Measurements from ENCODE around the gene KCNQ2. TPM values are rescaled to one million over a fixed set of nuclear protein-coding genes. Genes with fewer than 3 reads are reported as not detected.

KCNQ2 gene
- total and polyA plus RNA-seq, 10 of the 15 experiments (the other 5 are each of a cell fraction or from before 2014, with no cell fraction given), result 0.06 to 0.49 (median 0.26) TPM; not detected in 7

DNA sequence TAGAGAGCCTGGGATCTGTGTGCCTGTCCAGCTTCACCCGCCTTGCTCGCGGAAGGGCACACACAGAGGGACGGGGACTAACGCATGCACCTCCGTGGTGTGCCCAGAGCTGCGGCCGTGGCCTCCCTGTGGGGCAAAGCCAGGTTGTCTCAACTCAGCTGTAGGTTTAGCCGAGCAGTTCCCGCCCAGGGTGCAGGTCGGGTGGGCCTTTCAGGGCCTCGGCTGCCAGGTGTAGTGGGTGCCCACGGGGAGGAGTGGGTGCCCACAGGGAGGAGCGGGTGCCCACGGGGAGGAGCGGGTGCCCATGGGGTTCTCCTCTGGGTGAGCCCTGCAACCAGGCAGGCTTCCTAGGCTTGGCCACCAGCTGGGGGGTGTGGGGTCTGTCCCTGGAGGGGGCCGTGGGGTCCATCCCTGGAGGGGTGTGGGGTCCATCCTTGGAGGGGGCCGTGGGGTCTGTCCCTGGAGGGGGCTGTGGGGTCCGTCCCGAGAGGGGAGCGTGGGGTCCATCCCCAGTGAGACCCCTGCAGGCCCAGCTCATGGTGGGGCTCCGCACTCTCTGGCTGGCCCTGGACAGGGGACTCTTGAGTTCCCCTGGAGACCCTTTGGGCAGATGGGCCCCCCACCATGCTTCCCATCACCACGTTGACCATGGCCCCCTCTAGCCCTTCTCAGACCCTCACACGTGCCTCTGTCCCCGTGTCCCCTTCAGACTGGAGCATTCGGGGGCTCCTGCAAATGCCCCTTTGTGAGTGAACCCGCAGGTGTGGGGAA lies 73.5 kb downstream of the KCNQ2 start:
- Histone ChIP-seq H4K20me1 (ENCODE audit: control insufficient read depth, insufficient read depth) (no peaks in the 10 kb centered on the region), H2AFZ (ENCODE audit: control insufficient read depth, low read depth, low read length) (no peak overlapping the region), H3K9ac (ENCODE audit: control insufficient read depth, insufficient read depth, low read length) (no peak overlapping the region), H3K4me2 (ENCODE audit: control insufficient read depth, insufficient read depth) (no peak overlapping the region), H3K79me2 (ENCODE audit: control insufficient read depth, insufficient read depth, low read length) (no peaks in the 10 kb centered on the region), H3K27ac (ENCODE audit: control insufficient read depth, insufficient read depth) (no peak overlapping the region), H3K4me1 (ENCODE audit: control insufficient read depth, insufficient read depth, low read length) (no peaks in the 10 kb centered on the region), H3K36me3 (ENCODE audit: control insufficient read depth in 2 of 2, insufficient read depth in 2 of 2, low read length in 1 of 2) (no peaks in the 10 kb centered on the region), H3K4me3 (no peak overlapping the region), H3K27me3 (replicated peaks in 1 of 2; ENCODE audit: control insufficient read depth in 2 of 2, insufficient read depth in 2 of 2, low read length in 1 of 2) (peaks cover 0 to 2% of the 10 kb centered on the region in 2 experiments; a peak in 1 of 4 replicates), H3K9me3 (replicated peaks; ENCODE audit: control insufficient read depth, insufficient read depth, low read length) (no peaks in the 10 kb centered on the region)
- BruUV-seq (replicated peaks), result no TSS peak
- DNase-seq (ENCODE audit: low read depth, low spot score) (no peak), ATAC-seq (no peak), FAIRE-seq (no peak)
- intact Hi-C loops (cut with micrococcal nuclease; ENCODE audit: unreplicated experiment), result no loop called here
- ChIA-PET POLR2A (no interaction called here), SMC1A (ENCODE audit: uncharacterized antibody, unreplicated experiment) (interaction anchor here (0.6 kb wide), 1 partner anchor 352 kb away, joined by 5 read pairs; no protein-coding TSS in a partner anchor), CTCF (no interaction called here), RAD21 (ENCODE audit: unreplicated experiment) (no interaction called here)
- in situ Hi-C loops (cut with MboI), result no loop called here
- 24% methylated on average over 24 of the region's 27 CpGs for WGBS (ENCODE audit: insufficient coverage, insufficient replicate concordance, low lambda C conversion rate, missing lambda C conversion rate)
- TF ChIP-seq CREB1 (IDR thresholded peaks at IDR 0.05; ENCODE audit: low read depth) (no peak), POU2F2 (IDR thresholded peaks at IDR 0.05; ENCODE audit: borderline replicate concordance, low read depth, low read length) (no peak), RUNX3 (IDR thresholded peaks at IDR 0.05; ENCODE audit: low read length) (no peak), WRNIP1 (IDR thresholded peaks at IDR 0.05; ENCODE audit: borderline replicate concordance, low read depth, low read length) (no peak)

DNA sequence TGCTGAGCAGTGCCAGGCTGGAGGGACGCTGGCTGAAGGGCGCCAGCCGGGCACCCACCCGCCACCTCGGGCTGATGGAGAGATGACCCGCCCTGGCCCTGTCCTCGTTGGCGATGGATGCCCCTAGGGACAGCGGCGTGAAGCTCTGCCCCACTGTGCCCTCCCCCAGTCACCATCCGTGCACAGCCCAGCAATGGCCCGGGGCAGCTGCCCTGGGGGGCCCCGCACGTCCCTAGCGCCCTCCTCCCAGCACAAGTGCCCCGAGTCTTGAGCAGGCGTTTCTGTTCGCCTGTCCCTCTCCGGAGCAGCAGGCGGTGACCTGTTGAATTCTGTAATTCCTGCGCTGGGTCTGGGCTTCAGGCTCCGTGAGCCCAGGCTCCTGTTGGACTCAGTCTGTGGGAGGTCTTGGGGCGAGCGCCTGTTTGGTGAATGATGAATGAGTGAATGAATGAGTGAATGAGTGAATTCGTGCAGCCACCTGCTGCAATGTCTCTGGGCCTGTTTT lies 74.5 kb downstream of the KCNQ2 start:
- H3K36me3 ChIP-seq (ENCODE audit: control insufficient read depth in 2 of 2, insufficient read depth in 2 of 2, low read length in 1 of 2), result no peaks in the 10 kb centered on the region
- no peak for DNase-seq (ENCODE audit: low read depth, low spot score)
- intact Hi-C loops (cut with micrococcal nuclease; ENCODE audit: unreplicated experiment), result no loop called here
- no peak for FAIRE-seq
- SMC1A ChIA-PET (ENCODE audit: uncharacterized antibody, unreplicated experiment), result interaction anchor here (0.6 kb wide), 1 partner anchor 353 kb away, joined by 5 read pairs; no protein-coding TSS in a partner anchor
- POLR2A ChIA-PET, result no interaction called here
- no TSS peak for BruUV-seq (replicated peaks)
- H4K20me1 ChIP-seq (ENCODE audit: control insufficient read depth, insufficient read depth), result no peaks in the 10 kb centered on the region
- no peak overlapping the region for H3K4me2 ChIP-seq (ENCODE audit: control insufficient read depth, insufficient read depth)
- CTCF ChIA-PET, result no interaction called here
- no peaks in the 10 kb centered on the region for H3K9me3 ChIP-seq (replicated peaks; ENCODE audit: control insufficient read depth, insufficient read depth, low read length)
- H3K4me3 ChIP-seq, result no peak overlapping the region
- H3K27me3 ChIP-seq (replicated peaks in 1 of 2; ENCODE audit: control insufficient read depth in 2 of 2, insufficient read depth in 2 of 2, low read length in 1 of 2), result peaks cover 0 to 3% of the 10 kb centered on the region in 2 experiments; a peak in 1 of 4 replicates
- in situ Hi-C loops (cut with MboI), result no loop called here
- H3K27ac ChIP-seq (ENCODE audit: control insufficient read depth, insufficient read depth), result no peak overlapping the region
- no peak for ATAC-seq
- H2AFZ ChIP-seq (ENCODE audit: control insufficient read depth, low read depth, low read length), result no peak overlapping the region
- no peaks in the 10 kb centered on the region for H3K79me2 ChIP-seq (ENCODE audit: control insufficient read depth, insufficient read depth, low read length)
- WGBS (ENCODE audit: insufficient coverage, insufficient replicate concordance, low lambda C conversion rate, missing lambda C conversion rate), result 44% methylated on average over 25 of the region's 25 CpGs
- H3K4me1 ChIP-seq (ENCODE audit: control insufficient read depth, insufficient read depth, low read length), result no peaks in the 10 kb centered on the region
- RAD21 ChIA-PET (ENCODE audit: unreplicated experiment), result no interaction called here
- no peak overlapping the region for H3K9ac ChIP-seq (ENCODE audit: control insufficient read depth, insufficient read depth, low read length)
- no peak for TF ChIP-seq MXI1 (IDR thresholded peaks at IDR 0.05; ENCODE audit: low read depth, low read length)
- no peak for TF ChIP-seq SMAD1 (IDR thresholded peaks at IDR 0.05; ENCODE audit: low read depth, partially characterized antibody)
- no peak for TF ChIP-seq SMAD5 (IDR thresholded peaks at IDR 0.05; ENCODE audit: low read depth)
- TF ChIP-seq ESRRA (IDR thresholded peaks at IDR 0.05; ENCODE audit: low read length), result no peak
- no peak for TF ChIP-seq HDGF (IDR thresholded peaks at IDR 0.05)
- no peak for TF ChIP-seq SMC3 (IDR thresholded peaks at IDR 0.05; ENCODE audit: borderline replicate concordance, low read length)
- TF ChIP-seq CHD2 (IDR thresholded peaks at IDR 0.05; ENCODE audit: borderline replicate concordance, low read depth, low read length), result no peak
- TF ChIP-seq, protein P1, sequence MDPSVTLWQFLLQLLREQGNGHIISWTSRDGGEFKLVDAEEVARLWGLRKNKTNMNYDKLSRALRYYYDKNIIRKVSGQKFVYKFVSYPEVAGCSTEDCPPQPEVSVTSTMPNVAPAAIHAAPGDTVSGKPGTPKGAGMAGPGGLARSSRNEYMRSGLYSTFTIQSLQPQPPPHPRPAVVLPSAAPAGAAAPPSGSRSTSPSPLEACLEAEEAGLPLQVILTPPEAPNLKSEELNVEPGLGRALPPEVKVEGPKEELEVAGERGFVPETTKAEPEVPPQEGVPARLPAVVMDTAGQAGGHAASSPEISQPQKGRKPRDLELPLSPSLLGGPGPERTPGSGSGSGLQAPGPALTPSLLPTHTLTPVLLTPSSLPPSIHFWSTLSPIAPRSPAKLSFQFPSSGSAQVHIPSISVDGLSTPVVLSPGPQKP (IDR thresholded peaks at IDR 0.05; ENCODE audit: low read depth, low read length), result no peak
- no peak for TF ChIP-seq NBN (IDR thresholded peaks at IDR 0.05)
- TF ChIP-seq, protein P2, sequence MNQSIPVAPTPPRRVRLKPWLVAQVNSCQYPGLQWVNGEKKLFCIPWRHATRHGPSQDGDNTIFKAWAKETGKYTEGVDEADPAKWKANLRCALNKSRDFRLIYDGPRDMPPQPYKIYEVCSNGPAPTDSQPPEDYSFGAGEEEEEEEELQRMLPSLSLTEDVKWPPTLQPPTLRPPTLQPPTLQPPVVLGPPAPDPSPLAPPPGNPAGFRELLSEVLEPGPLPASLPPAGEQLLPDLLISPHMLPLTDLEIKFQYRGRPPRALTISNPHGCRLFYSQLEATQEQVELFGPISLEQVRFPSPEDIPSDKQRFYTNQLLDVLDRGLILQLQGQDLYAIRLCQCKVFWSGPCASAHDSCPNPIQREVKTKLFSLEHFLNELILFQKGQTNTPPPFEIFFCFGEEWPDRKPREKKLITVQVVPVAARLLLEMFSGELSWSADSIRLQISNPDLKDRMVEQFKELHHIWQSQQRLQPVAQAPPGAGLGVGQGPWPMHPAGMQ (IDR thresholded peaks at IDR 0.05; ENCODE audit: borderline replicate concordance), result no peak
- no peak for TF ChIP-seq GABPA (IDR thresholded peaks at IDR 0.05; ENCODE audit: low read depth)
